H9 (cell line): ENCODE measurements around the gene CALY. TPM values are rescaled to one million over a fixed set of nuclear protein-coding genes. Genes with fewer than 3 reads are reported as not detected.
A peak's percentile ranks its signal among the peaks of the same experiment; 100 is the strongest.

Experiments
- DNase-seq: peaks from one replicate; pipeline ENCODE4 v3.0.0-alpha.2; 2017
- H2AFZ ChIP-seq: one replicate; pipeline ENCODE4 v1.6.1; 2013; ENCODE audit warnings: mild to moderate bottlenecking, low read length, control low read depth, moderate library complexity
- H2AK5ac ChIP-seq: 2 replicates; pipeline ENCODE4 v1.6.1; 2013; ENCODE audit warnings: low read length, control low read depth, mixed read lengths; ENCODE audit not compliant: insufficient read length
- H2BK120ac ChIP-seq: one replicate; pipeline ENCODE4 v1.6.1; 2013; ENCODE audit warnings: low read depth, mild to moderate bottlenecking, low read length, control low read depth, inconsistent platforms; ENCODE audit not compliant: poor library complexity, severe bottlenecking
- H2BK12ac ChIP-seq: 2 replicates; pipeline ENCODE4 v1.6.1; 2013; ENCODE audit warnings: low read length, control low read depth, mixed read lengths, low read depth; ENCODE audit not compliant: insufficient read length
- H2BK15ac ChIP-seq: 2 replicates; pipeline ENCODE4 v1.6.1; 2013; ENCODE audit warnings: low read depth, low read length, control low read depth
- H2BK20ac ChIP-seq: one replicate; pipeline ENCODE4 v1.6.1; 2013; ENCODE audit warnings: low read depth, mild to moderate bottlenecking, low read length, control low read depth, inconsistent platforms; ENCODE audit not compliant: poor library complexity, severe bottlenecking
- H2BK5ac ChIP-seq: 2 replicates; pipeline ENCODE4 v1.6.1; 2013; ENCODE audit warnings: low read length, control low read depth, mixed read lengths; ENCODE audit not compliant: insufficient read length
- H3K14ac ChIP-seq: 2 replicates; pipeline ENCODE4 v1.6.1; 2013; ENCODE audit warnings: low read length, control low read depth; ENCODE audit not compliant: insufficient read depth
- H3K18ac ChIP-seq: 2 replicates; pipeline ENCODE4 v1.6.1; 2013; ENCODE audit warnings: low read depth, mild to moderate bottlenecking, mixed read lengths, low read length, control low read depth; ENCODE audit not compliant: insufficient read length
- H3K23ac ChIP-seq: 2 replicates; pipeline ENCODE4 v1.6.1; 2013; ENCODE audit warnings: low read length, control low read depth, mixed read lengths, low read depth; ENCODE audit not compliant: insufficient read length
- H3K23me2 ChIP-seq: 2 replicates; pipeline ENCODE4 v1.6.1; 2013; ENCODE audit warnings: low read depth, mild to moderate bottlenecking, mixed read lengths, low read length, control low read depth; ENCODE audit not compliant: insufficient read length, poor library complexity, severe bottlenecking
- H3K27ac ChIP-seq: 2 replicates; pipeline ENCODE4 v1.5.1; 2013; ENCODE audit warnings: low read length, control low read depth, mixed read lengths, low read depth; ENCODE audit not compliant: insufficient read length
- H3K27me3 ChIP-seq: 2 replicates; pipeline ENCODE4 v1.6.1; 2013; ENCODE audit warnings: low read length, control low read depth, inconsistent platforms; ENCODE audit not compliant: insufficient read depth
- H3K4ac ChIP-seq: 2 replicates; pipeline ENCODE4 v1.6.1; 2013; ENCODE audit warnings: low read depth, mild to moderate bottlenecking, control low read depth, inconsistent platforms, low read length, moderate library complexity
- H3K4me1 ChIP-seq: 2 replicates; pipeline ENCODE4 v1.6.1; 2013; ENCODE audit warnings: low read length, control low read depth, inconsistent platforms; ENCODE audit not compliant: insufficient read depth
- H3K4me2 ChIP-seq: 2 replicates; pipeline ENCODE4 v1.6.1; 2013; ENCODE audit warnings: low read length, control low read depth, mixed read lengths; ENCODE audit not compliant: insufficient read length, insufficient read depth
- H3K56ac ChIP-seq: 2 replicates; pipeline ENCODE4 v1.6.1; 2013; ENCODE audit warnings: low read depth, mild to moderate bottlenecking, mixed read lengths, low read length, control low read depth; ENCODE audit not compliant: insufficient read length
- H3K79me1 ChIP-seq: 2 replicates; pipeline ENCODE4 v1.6.1; 2013; ENCODE audit warnings: low read depth, mild to moderate bottlenecking, moderate library complexity, low read length, control low read depth, inconsistent platforms; ENCODE audit not compliant: insufficient read depth, poor library complexity, severe bottlenecking
- H3K79me2 ChIP-seq: 2 replicates; pipeline ENCODE4 v1.6.1; 2013; ENCODE audit warnings: low read length, control low read depth, inconsistent platforms; ENCODE audit not compliant: insufficient read depth
- H3K9ac ChIP-seq: 2 replicates; pipeline ENCODE4 v1.6.1; 2013; ENCODE audit warnings: low read length, control low read depth, mixed read lengths; ENCODE audit not compliant: insufficient read length; ENCODE audit errors: extremely low read depth
- H3K9me3 ChIP-seq: one replicate; pipeline ENCODE4 v1.6.1; 2013; ENCODE audit warnings: low read depth, low read length, inconsistent platforms; ENCODE audit not compliant: control insufficient read depth
- H3T11ph ChIP-seq: one replicate; pipeline ENCODE4 v1.6.1; 2013; ENCODE audit warnings: mild to moderate bottlenecking, low read length, control low read depth, inconsistent platforms
- H4K20me1 ChIP-seq: one replicate; pipeline ENCODE4 v1.6.1; 2013; ENCODE audit not compliant: control insufficient read depth, insufficient read length, insufficient read depth
- H4K5ac ChIP-seq: 2 replicates; pipeline ENCODE4 v1.6.1; 2013; ENCODE audit warnings: low read depth, mild to moderate bottlenecking, mixed read lengths, low read length, control low read depth; ENCODE audit not compliant: insufficient read length
- H4K8ac ChIP-seq: replicated peaks from 2 replicates; pipeline ENCODE4 v1.6.1; 2013; ENCODE audit warnings: low read length, control low read depth, mixed read lengths, low read depth; ENCODE audit not compliant: insufficient read length
- H4K91ac ChIP-seq: 2 replicates; pipeline ENCODE4 v1.6.1; 2013; ENCODE audit warnings: low read depth, mild to moderate bottlenecking, moderate library complexity, mixed read lengths, low read length, control low read depth; ENCODE audit not compliant: insufficient read length
- H3K27ac Mint-ChIP-seq, 3 experiments: 2 replicates in 2 of 3; 3 replicates in 1 of 3; pipeline ENCODE4 v1.8.0; 2020 to 2021; ENCODE audit warnings: mixed read lengths in 3 of 3, mild to moderate bottlenecking in 1 of 3, moderate library complexity in 1 of 3
- H3K27me3 Mint-ChIP-seq: 2 replicates; pipeline ENCODE4 v1.8.0; 2021; ENCODE audit warnings: low read depth, mild to moderate bottlenecking, moderate library complexity, mixed read lengths
- H3K36me3 Mint-ChIP-seq, 3 experiments: 2 replicates in 2 of 3; 3 replicates in 1 of 3; pipeline ENCODE4 v1.8.0; 2020 to 2021; ENCODE audit warnings: low read depth in 3 of 3, mixed read lengths in 3 of 3; ENCODE audit not compliant: insufficient read depth in 1 of 3
- H3K4me1 Mint-ChIP-seq, 2 experiments: 2 replicates each; pipeline ENCODE4 v1.8.0; 2020; ENCODE audit warnings: mixed read lengths in 2 of 2
- H3K4me3 Mint-ChIP-seq, 2 experiments: 2 replicates in 1 of 2; 3 replicates in 1 of 2; pipeline ENCODE4 v1.8.0; 2020 to 2021; ENCODE audit warnings: mild to moderate bottlenecking in 2 of 2, mixed read lengths in 2 of 2, moderate library complexity in 1 of 2
- H3K9me3 Mint-ChIP-seq, 2 experiments: 2 replicates in 1 of 2; 3 replicates in 1 of 2; pipeline ENCODE4 v1.8.0; 2020; ENCODE audit warnings: mild to moderate bottlenecking in 2 of 2, mixed read lengths in 2 of 2, moderate library complexity in 1 of 2
- WGBS: extraction: QIAGEN DNeasy Blood & Tissue Kit; methylation state at CpG from one replicate; pipeline ENCODE4 v1.1.7; 2013; ENCODE audit warnings: missing lambda C conversion rate, low lambda C conversion rate, mixed read lengths; ENCODE audit not compliant: insufficient read length; ENCODE audit errors: extremely low coverage; 5-methylcytosine and 5-hydroxymethylcytosine counted together
- total RNA-seq: library from RNA; stranded (reverse); gene quantifications from 2 replicates; pipeline ENCODE4 v1.2.1, GENCODE V29; 2021
- TF ChIP-seq, protein P1 (sequence below): fragments of 200-600 bp; sonication (generic); conservative IDR thresholded peaks from 3 replicates; pipeline ENCODE4 v1.8.0; 2021; ENCODE audit warnings: antibody characterized with exemption, mild to moderate bottlenecking

The CALY gene
- total RNA-seq, 1 experiment from 2014 or later = 2.9 TPM

DNA sequence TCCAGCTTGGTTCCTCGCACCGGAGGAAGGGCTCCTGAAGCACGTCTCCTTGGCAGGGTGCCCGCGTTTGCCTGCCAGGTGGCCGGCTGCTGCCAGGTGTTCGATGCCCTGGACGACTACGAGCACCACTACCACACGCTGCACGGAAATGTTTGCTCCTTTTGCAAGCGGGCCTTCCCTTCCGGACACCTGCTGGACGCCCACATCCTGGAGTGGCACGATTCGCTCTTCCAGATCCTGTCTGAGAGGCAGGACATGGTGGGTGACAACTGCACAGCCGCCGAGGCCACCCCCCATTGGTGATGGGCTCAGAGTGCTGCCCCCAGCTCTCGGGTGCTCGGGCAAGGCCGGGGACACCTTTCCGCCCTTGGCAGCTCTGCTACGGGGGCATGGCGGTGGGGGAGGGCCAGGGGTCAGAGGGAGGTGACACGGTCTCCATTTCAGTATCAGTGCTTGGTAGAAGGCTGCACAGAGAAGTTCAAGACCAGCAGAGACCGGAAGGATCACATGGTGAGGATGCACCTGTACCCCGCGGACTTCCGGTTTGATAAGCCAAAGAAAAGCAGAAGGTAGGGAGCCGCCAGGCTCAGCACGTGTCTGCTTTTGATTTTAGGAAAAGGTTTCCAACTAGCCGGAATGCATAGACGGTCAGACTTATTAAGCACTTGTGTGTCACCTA, 26.8 kb downstream of the CALY start:
- Histone ChIP-seq H3K18ac (no peak overlapping the region), H4K20me1 (no peaks in the 10 kb centered on the region), H4K5ac (no peak overlapping the region), H2AK5ac (no peak overlapping the region), H2BK15ac (no peak overlapping the region), H3K4ac (no peak overlapping the region), H3K9ac (no peak overlapping the region), H3K4me1 (no peaks in the 10 kb centered on the region), H3K56ac (no peak overlapping the region), H3K9me3 (no peaks in the 10 kb centered on the region), H3K27me3 (no peaks in the 10 kb centered on the region), H4K8ac (no peak overlapping the region), H4K91ac (no peak overlapping the region), H2AFZ (no peak overlapping the region), H3K23ac (no peak overlapping the region), H3K79me1 (peaks cover 6% of the 10 kb centered on the region), H3K4me2 (peak overlapping the region; percentile 91), H3K23me2 (peaks cover 9% of the 10 kb centered on the region), H2BK5ac (no peak overlapping the region), H3T11ph (no peak overlapping the region), H2BK12ac (no peak overlapping the region), H2BK120ac (no peak overlapping the region), H3K27ac (no peak overlapping the region), H3K79me2 (peaks cover 7% of the 10 kb centered on the region; the same call in 1 of the 2 replicates), H2BK20ac (no peak overlapping the region), H3K14ac (no peak overlapping the region)
- TF ChIP-seq, protein P1, sequence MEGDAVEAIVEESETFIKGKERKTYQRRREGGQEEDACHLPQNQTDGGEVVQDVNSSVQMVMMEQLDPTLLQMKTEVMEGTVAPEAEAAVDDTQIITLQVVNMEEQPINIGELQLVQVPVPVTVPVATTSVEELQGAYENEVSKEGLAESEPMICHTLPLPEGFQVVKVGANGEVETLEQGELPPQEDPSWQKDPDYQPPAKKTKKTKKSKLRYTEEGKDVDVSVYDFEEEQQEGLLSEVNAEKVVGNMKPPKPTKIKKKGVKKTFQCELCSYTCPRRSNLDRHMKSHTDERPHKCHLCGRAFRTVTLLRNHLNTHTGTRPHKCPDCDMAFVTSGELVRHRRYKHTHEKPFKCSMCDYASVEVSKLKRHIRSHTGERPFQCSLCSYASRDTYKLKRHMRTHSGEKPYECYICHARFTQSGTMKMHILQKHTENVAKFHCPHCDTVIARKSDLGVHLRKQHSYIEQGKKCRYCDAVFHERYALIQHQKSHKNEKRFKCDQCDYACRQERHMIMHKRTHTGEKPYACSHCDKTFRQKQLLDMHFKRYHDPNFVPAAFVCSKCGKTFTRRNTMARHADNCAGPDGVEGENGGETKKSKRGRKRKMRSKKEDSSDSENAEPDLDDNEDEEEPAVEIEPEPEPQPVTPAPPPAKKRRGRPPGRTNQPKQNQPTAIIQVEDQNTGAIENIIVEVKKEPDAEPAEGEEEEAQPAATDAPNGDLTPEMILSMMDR = no peak
- H3K9me3 Mint-ChIP-seq = no peaks in the 10 kb centered on the region; a peak in 3 of 5 replicates
- peak overlapping the region; percentile 79 to 93 for H3K4me3 Mint-ChIP-seq
- peak overlapping the region in 1 of 3 experiments; percentile 67; a peak in 1 of 7 replicates for H3K27ac Mint-ChIP-seq
- DNase-seq = no peak
- H3K27me3 Mint-ChIP-seq = no peaks in the 10 kb centered on the region; the same call in 1 of the 2 replicates
- peaks cover 11 to 14% of the 10 kb centered on the region in 2 experiments for H3K4me1 Mint-ChIP-seq
- no CpG with 5 or more reads among the region's 33 CpGs for WGBS
- peaks cover 4 to 34% (median 19%) of the 10 kb centered on the region in 3 experiments for H3K36me3 Mint-ChIP-seq
